Stomach (tissue), 4 donors: ENCODE data around the gene MYO5B.

Source experiments
- EP300 ChIP-seq: sonication (generic); formaldehyde crosslinking; IDR thresholded peaks from one replicate; pipeline ENCODE4 v1.6.1; 2017; ENCODE audit warnings: antibody characterized with exemption
- POLR2AphosphoS5 ChIP-seq, 3 donors: sonication (generic); formaldehyde crosslinking; IDR thresholded peaks; one replicate each; pipeline ENCODE4 v1.6.1; 2016; ENCODE audit warnings: antibody characterized with exemption in 3 of 3
- TF ChIP-seq, protein P1 (sequence below), 7 experiments: fragments of 450-650 bp in 4 of 7; fragments of 200-600 bp in 3 of 7; sonication (generic) in 3 of 7; IDR thresholded peaks; one replicate each; pipeline ENCODE4 v1.5.1; 2016 to 2019; ENCODE audit warnings: antibody characterized with exemption in 7 of 7, control low read depth in 2 of 7, mild to moderate bottlenecking in 1 of 7

DNA sequence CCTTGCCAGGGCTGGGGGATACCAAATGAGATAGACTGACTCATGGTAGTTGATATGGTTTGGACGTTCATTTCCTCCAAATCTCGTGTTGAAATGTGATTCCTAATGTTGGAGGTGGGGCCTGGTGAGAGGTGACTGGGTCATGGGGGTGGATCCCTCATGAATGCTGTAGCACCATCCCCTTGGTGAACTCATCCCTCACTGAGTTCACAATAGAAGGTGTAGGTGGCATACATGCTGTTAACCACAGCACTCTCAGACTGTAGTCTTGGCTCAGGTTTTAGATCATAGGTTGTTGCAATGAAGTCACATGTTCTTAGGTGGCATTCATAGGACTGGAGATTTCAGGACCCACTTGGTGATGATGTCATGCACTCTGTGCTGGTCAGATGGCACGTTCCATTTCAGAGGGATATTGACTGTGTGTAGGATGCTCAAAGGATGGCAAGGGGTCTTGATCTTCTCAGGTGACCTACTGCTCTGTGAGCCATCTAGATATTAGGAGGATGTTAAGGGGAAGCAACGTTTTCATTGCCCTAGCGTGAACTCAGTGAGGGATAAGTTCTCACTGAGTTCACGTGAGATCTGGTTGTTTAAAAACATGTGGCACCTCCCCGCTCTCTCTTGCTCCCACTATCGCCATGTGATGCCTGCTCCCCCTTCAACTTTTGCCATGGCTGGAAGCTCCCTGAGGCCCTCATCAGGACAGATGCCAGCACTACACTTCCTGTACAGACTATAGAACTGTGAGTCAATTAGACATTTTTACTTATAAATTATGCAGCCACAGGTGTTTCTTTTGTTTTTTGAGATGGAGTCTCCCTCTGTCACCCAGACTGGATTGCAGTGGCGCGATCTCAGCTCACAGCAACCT lies 307.8 kb downstream of the MYO5B start:
- no peak for TF ChIP-seq POLR2AphosphoS5 (IDR thresholded peaks at IDR 0.05)
- TF ChIP-seq EP300, result no peak
- TF ChIP-seq, protein P1, sequence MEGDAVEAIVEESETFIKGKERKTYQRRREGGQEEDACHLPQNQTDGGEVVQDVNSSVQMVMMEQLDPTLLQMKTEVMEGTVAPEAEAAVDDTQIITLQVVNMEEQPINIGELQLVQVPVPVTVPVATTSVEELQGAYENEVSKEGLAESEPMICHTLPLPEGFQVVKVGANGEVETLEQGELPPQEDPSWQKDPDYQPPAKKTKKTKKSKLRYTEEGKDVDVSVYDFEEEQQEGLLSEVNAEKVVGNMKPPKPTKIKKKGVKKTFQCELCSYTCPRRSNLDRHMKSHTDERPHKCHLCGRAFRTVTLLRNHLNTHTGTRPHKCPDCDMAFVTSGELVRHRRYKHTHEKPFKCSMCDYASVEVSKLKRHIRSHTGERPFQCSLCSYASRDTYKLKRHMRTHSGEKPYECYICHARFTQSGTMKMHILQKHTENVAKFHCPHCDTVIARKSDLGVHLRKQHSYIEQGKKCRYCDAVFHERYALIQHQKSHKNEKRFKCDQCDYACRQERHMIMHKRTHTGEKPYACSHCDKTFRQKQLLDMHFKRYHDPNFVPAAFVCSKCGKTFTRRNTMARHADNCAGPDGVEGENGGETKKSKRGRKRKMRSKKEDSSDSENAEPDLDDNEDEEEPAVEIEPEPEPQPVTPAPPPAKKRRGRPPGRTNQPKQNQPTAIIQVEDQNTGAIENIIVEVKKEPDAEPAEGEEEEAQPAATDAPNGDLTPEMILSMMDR (IDR thresholded peaks at IDR 0.05), result no peak
